Measurements from ENCODE around the gene CACNA2D1. TPM values are rescaled to one million over a fixed set of nuclear protein-coding genes. Genes with fewer than 3 reads are reported as not detected.

CACNA2D1 gene
- total and polyA plus RNA-seq, 2 donors (not counting 1 experiment from before 2014, with no cell fraction given), result 31.7 to 64.4 TPM

- Histone ChIP-seq H3K27ac (ENCODE audit: insufficient read depth, low read length) (no peak overlapping the region), H3K4me3 (replicated peaks in 1 of 4; ENCODE audit: control extremely low read depth in 1 of 4, insufficient read depth in 1 of 4, low read depth in 3 of 4, low read length in 4 of 4) (no peak overlapping the region), H3K79me2 (ENCODE audit: control insufficient read depth, insufficient read depth, low read length) (no peaks in the 10 kb centered on the region), H4K20me1 (ENCODE audit: control insufficient read depth, extremely low read depth, insufficient read depth, low read length) (no peaks in the 10 kb centered on the region), H3K27me3 (ENCODE audit: control insufficient read depth, insufficient read depth, low read length) (no peaks in the 10 kb centered on the region), H3K9ac (ENCODE audit: insufficient read depth, low read length) (no peak overlapping the region), H3K9me3 (ENCODE audit: control insufficient read depth, insufficient read depth, low read depth, low read length) (no peaks in the 10 kb centered on the region), H3K4me1 (ENCODE audit: control insufficient read depth, extremely low read depth, insufficient read depth, low read length) (no peaks in the 10 kb centered on the region), H3K4me2 (ENCODE audit: extremely low read depth, insufficient read depth, low read length) (no peak overlapping the region), H2AFZ (ENCODE audit: low read length) (no peak overlapping the region), H3K36me3 (ENCODE audit: control insufficient read depth, insufficient read depth, low read length) (no peaks in the 10 kb centered on the region)
- no peak for TF ChIP-seq EZH2 (IDR thresholded peaks at IDR 0.05; ENCODE audit: low read length, missing control alignments)
- no peak for TF ChIP-seq CTCF (conservative IDR thresholded peaks at IDR 0.05 in 1 of 2, IDR thresholded peaks at IDR 0.05 in 1 of 2; ENCODE audit: low read depth in 1 of 2, low read length in 2 of 2)
- no peak for DNase-seq (ENCODE audit: low read depth in 2 of 2)
These were observed 232.2 kb downstream of the CACNA2D1 start for GRCh38 chr7:82211333-82211732.

GRCh38 chr7:82210416-82211184 is 233.0 kb downstream of the CACNA2D1 start:
- H3K9ac ChIP-seq (ENCODE audit: insufficient read depth, low read length), result no peak overlapping the region
- H3K4me3 ChIP-seq (replicated peaks in 1 of 4; ENCODE audit: control extremely low read depth in 1 of 4, insufficient read depth in 1 of 4, low read depth in 3 of 4, low read length in 4 of 4), result no peak overlapping the region
- TF ChIP-seq CTCF (conservative IDR thresholded peaks at IDR 0.05 in 1 of 2, IDR thresholded peaks at IDR 0.05 in 1 of 2; ENCODE audit: low read depth in 1 of 2, low read length in 2 of 2), result no peak
- TF ChIP-seq EZH2 (IDR thresholded peaks at IDR 0.05; ENCODE audit: low read length, missing control alignments), result no peak
- no peaks in the 10 kb centered on the region for H3K79me2 ChIP-seq (ENCODE audit: control insufficient read depth, insufficient read depth, low read length)
- no peaks in the 10 kb centered on the region for H3K4me1 ChIP-seq (ENCODE audit: control insufficient read depth, extremely low read depth, insufficient read depth, low read length)
- peak in 1 of 2 donors; percentile 3 for DNase-seq (ENCODE audit: low read depth in 2 of 2)
- H3K27ac ChIP-seq (ENCODE audit: insufficient read depth, low read length), result no peak overlapping the region
- H4K20me1 ChIP-seq (ENCODE audit: control insufficient read depth, extremely low read depth, insufficient read depth, low read length), result no peaks in the 10 kb centered on the region
- H2AFZ ChIP-seq (ENCODE audit: low read length), result no peak overlapping the region
- no peak overlapping the region for H3K4me2 ChIP-seq (ENCODE audit: extremely low read depth, insufficient read depth, low read length)
- no peaks in the 10 kb centered on the region for H3K27me3 ChIP-seq (ENCODE audit: control insufficient read depth, insufficient read depth, low read length)
- no peaks in the 10 kb centered on the region for H3K9me3 ChIP-seq (ENCODE audit: control insufficient read depth, insufficient read depth, low read depth, low read length)
- H3K36me3 ChIP-seq (ENCODE audit: control insufficient read depth, insufficient read depth, low read length), result no peaks in the 10 kb centered on the region

GRCh38 chr7:82209179-82209747 is 234.3 kb downstream of the CACNA2D1 start:
- no peak for TF ChIP-seq CTCF (conservative IDR thresholded peaks at IDR 0.05 in 1 of 2, IDR thresholded peaks at IDR 0.05 in 1 of 2; ENCODE audit: low read depth in 1 of 2, low read length in 2 of 2)
- TF ChIP-seq EZH2 (IDR thresholded peaks at IDR 0.05; ENCODE audit: low read length, missing control alignments), result no peak
- no peak for DNase-seq (ENCODE audit: low read depth in 2 of 2)
- Histone ChIP-seq H4K20me1 (ENCODE audit: control insufficient read depth, extremely low read depth, insufficient read depth, low read length) (no peaks in the 10 kb centered on the region), H3K9ac (ENCODE audit: insufficient read depth, low read length) (no peak overlapping the region), H3K79me2 (ENCODE audit: control insufficient read depth, insufficient read depth, low read length) (no peaks in the 10 kb centered on the region), H3K4me2 (ENCODE audit: extremely low read depth, insufficient read depth, low read length) (no peak overlapping the region), H3K27ac (ENCODE audit: insufficient read depth, low read length) (no peak overlapping the region), H3K27me3 (ENCODE audit: control insufficient read depth, insufficient read depth, low read length) (no peaks in the 10 kb centered on the region), H3K4me3 (replicated peaks in 1 of 4; ENCODE audit: control extremely low read depth in 1 of 4, insufficient read depth in 1 of 4, low read depth in 3 of 4, low read length in 4 of 4) (no peak overlapping the region), H3K4me1 (ENCODE audit: control insufficient read depth, extremely low read depth, insufficient read depth, low read length) (peaks cover 7% of the 10 kb centered on the region), H2AFZ (ENCODE audit: low read length) (no peak overlapping the region), H3K36me3 (ENCODE audit: control insufficient read depth, insufficient read depth, low read length) (no peaks in the 10 kb centered on the region), H3K9me3 (ENCODE audit: control insufficient read depth, insufficient read depth, low read depth, low read length) (no peaks in the 10 kb centered on the region)

All from fibroblast of lung (primary cell).